B cell (primary cell): ENCODE data around the gene SLC6A2. TPM values are rescaled to one million over a fixed set of nuclear protein-coding genes. Genes with fewer than 3 reads are reported as not detected.

Source experiments
- ATAC-seq: fragments of 200-7000 bp; cut with Tn5 transposase; one replicate; pipeline ENCODE4 v1.10.0; 2021; ENCODE audit warnings: low read depth, mild to moderate bottlenecking, moderate number of reproducible peaks, moderate library complexity
- CTCF ChIA-PET: fragments of 350-600 bp; sonication (Branson Sonifier 250); formaldehyde crosslinking; loops from one replicate; lab custom pipeline; 2021; ENCODE audit warnings: antibody characterized with exemption, inconsistent platforms; lab: Charles Lee
- POLR2A ChIA-PET: fragments of 350-600 bp; sonication (Branson Sonifier 250); formaldehyde crosslinking; loops from one replicate; lab custom pipeline; 2021; ENCODE audit warnings: antibody characterized with exemption; lab: Charles Lee
- DNase-seq: peaks from one replicate; pipeline ENCODE4 v3.0.0; 2013
- H2AFZ ChIP-seq: 2 replicates; pipeline ENCODE4 v1.6.1; 2012; ENCODE audit warnings: mild to moderate bottlenecking, low read depth, low read length; ENCODE audit not compliant: insufficient read depth, poor library complexity, severe bottlenecking
- H3K27ac ChIP-seq, 2 donors: 1 replicate in 1 of 2; 2 replicates in 1 of 2; pipeline ENCODE4 v1.5.1; 2012 to 2013; ENCODE audit warnings: low read length in 2 of 2, mild to moderate bottlenecking in 2 of 2, moderate library complexity in 1 of 2
- H3K27me3 ChIP-seq, 4 experiments: fragments of 200-600 bp in 1 of 4; sonication (generic) in 1 of 4; replicated peaks in 1 of 4; 1 replicate in 2 of 4; 2 replicates in 2 of 4; pipeline versions ENCODE4 v1.6.1 to v1.7.0; 2013 to 2016; ENCODE audit warnings: low read length in 3 of 4, mild to moderate bottlenecking in 2 of 4, mixed read lengths in 1 of 4, moderate library complexity in 1 of 4; ENCODE audit not compliant: insufficient read depth in 4 of 4, control insufficient read depth in 3 of 4; ENCODE audit errors: control extremely low read depth in 1 of 4
- H3K36me3 ChIP-seq, 2 experiments: replicated peaks in 1 of 2; 1 replicate in 1 of 2; 2 replicates in 1 of 2; pipeline versions ENCODE4 v1.6.1 to v1.7.1; 2013; ENCODE audit warnings: low read length in 1 of 2; ENCODE audit not compliant: insufficient read depth in 2 of 2, control insufficient read depth in 1 of 2; ENCODE audit errors: control extremely low read depth in 1 of 2, extremely low read depth in 1 of 2
- H3K4me1 ChIP-seq, 2 donors: fragments of 200-600 bp in 1 of 2; sonication (generic) in 1 of 2; 1 replicate in 1 of 2; 2 replicates in 1 of 2; pipeline versions ENCODE4 v1.5.1 to v1.6.1; 2013 to 2017; ENCODE audit warnings: low read length in 2 of 2; ENCODE audit not compliant: control insufficient read depth in 2 of 2, insufficient read depth in 2 of 2
- H3K4me2 ChIP-seq: replicated peaks from 2 replicates; pipeline ENCODE3; 2012; ENCODE audit warnings: mild to moderate bottlenecking, low read depth, low read length; ENCODE audit not compliant: poor library complexity, severe bottlenecking
- H3K4me3 ChIP-seq, 5 experiments: fragments of 200-600 bp in 1 of 5; sonication (generic) in 1 of 5; 1 replicate in 3 of 5; 2 replicates in 2 of 5; pipeline versions ENCODE4 v1.5.1 to v1.7.0; 2011 to 2016; ENCODE audit warnings: low read length in 4 of 5, mild to moderate bottlenecking in 4 of 5, low read depth in 2 of 5, control low read depth in 1 of 5, moderate library complexity in 1 of 5; ENCODE audit not compliant: insufficient read depth in 1 of 5; ENCODE audit errors: control extremely low read depth in 1 of 5, extremely low read depth in 1 of 5
- H3K79me2 ChIP-seq: fragments of 200-600 bp; sonication (generic); one replicate; pipeline ENCODE4 v1.6.0; 2016; ENCODE audit warnings: low read length; ENCODE audit not compliant: control insufficient read depth, insufficient read depth
- H3K9ac ChIP-seq: fragments of 200-600 bp; sonication (generic); 2 replicates; pipeline ENCODE4 v1.6.1; 2017; ENCODE audit warnings: mild to moderate bottlenecking, low read length, moderate library complexity
- H3K9me3 ChIP-seq, 3 donors: one replicate each; pipeline versions ENCODE4 v1.6.1 to v1.7.1; 2013; ENCODE audit warnings: low read length in 2 of 3; ENCODE audit not compliant: control insufficient read depth in 2 of 3, insufficient read depth in 1 of 3; ENCODE audit errors: control extremely low read depth in 1 of 3
- H4K20me1 ChIP-seq: 2 replicates; pipeline ENCODE4 v1.6.0; 2012; ENCODE audit warnings: mild to moderate bottlenecking, low read length; ENCODE audit not compliant: insufficient read depth, control insufficient read depth, poor library complexity, severe bottlenecking
- H3K27ac Mint-ChIP-seq: one replicate; pipeline ENCODE4 v1.8.0; 2021; ENCODE audit warnings: mixed read lengths
- H3K27me3 Mint-ChIP-seq: one replicate; pipeline ENCODE4 v1.8.0; 2021; ENCODE audit warnings: mixed read lengths
- H3K4me1 Mint-ChIP-seq: one replicate; pipeline ENCODE4 v1.8.0; 2021; ENCODE audit warnings: mixed read lengths
- H3K4me3 Mint-ChIP-seq: one replicate; pipeline ENCODE4 v1.8.0; 2021; ENCODE audit warnings: mixed read lengths
- H3K9me3 Mint-ChIP-seq: one replicate; pipeline ENCODE4 v1.8.0; 2022; ENCODE audit warnings: mixed read lengths; ENCODE audit not compliant: insufficient read depth
- EZH2 ChIP-seq: IDR thresholded peaks from 2 replicates; pipeline ENCODE4 v1.6.1; 2012; ENCODE audit warnings: borderline replicate concordance, low read depth, mild to moderate bottlenecking, moderate library complexity, low read length; ENCODE audit not compliant: insufficient read depth, poor library complexity, severe bottlenecking
- WGBS: methylation state at CpG from one replicate; pipeline ENCODE4 v1.1.5; 2013; ENCODE audit warnings: missing lambda C conversion rate; ENCODE audit not compliant: insufficient coverage; 5-methylcytosine and 5-hydroxymethylcytosine counted together
- intact Hi-C: fragments of 100-400 bp; cut with micrococcal nuclease; formaldehyde crosslinking; loops from one replicate; pipeline ENCODE4 v1.10.0; 2022
- polyA plus RNA-seq: library from polyadenylated mRNA; depleted of rRNA; stranded (reverse); fragments of >200 nt; gene quantifications from 2 replicates; pipeline ENCODE4 v1.2.3, GENCODE V29; 2012
- total RNA-seq, 2 donors: library from RNA; stranded (reverse); fragments of 120-200 nt in 1 of 2; gene quantifications; 1 replicate in 1 of 2; 2 replicates in 1 of 2; pipeline versions ENCODE4 v1.2.3 to v1.2.4, GENCODE V29; 2013 to 2022
- TF ChIP-seq, protein P1 (sequence below): fragments of 200-600 bp; IDR thresholded peaks from one replicate; pipeline ENCODE4 v1.8.0; 2022; ENCODE audit warnings: antibody characterized with exemption, mild to moderate bottlenecking

The SLC6A2 gene
- total and polyA plus RNA-seq, 2 donors (not counting 1 experiment from before 2014, with no cell fraction given), result not detected

DNA sequence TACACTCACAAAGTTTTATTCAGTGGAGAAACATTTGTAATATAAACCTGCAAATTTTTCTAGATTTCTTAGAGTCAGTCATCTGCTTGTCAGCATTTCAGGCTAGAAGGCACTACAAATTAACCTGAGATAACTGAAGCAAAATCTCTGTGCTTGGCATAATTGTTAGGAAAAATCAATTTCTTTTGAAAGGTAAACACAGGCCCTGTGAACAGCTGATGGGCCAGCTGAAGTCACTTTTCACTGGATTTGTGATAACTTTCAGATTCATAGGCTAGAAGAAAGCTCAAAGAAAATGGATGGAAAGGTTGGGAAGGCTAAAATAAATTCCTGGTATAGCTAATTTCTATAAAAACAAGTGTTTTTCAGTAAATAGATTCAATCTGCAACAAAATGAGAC is 34.0 kb upstream of the SLC6A2 start:
- Mint-ChIP-seq H3K9me3 (peaks cover 4% of the 10 kb centered on the region), H3K4me3 (no peak overlapping the region), H3K27me3 (peaks cover 5% of the 10 kb centered on the region), H3K27ac (no peak overlapping the region), H3K4me1 (no peaks in the 10 kb centered on the region)
- TF ChIP-seq, protein P1, sequence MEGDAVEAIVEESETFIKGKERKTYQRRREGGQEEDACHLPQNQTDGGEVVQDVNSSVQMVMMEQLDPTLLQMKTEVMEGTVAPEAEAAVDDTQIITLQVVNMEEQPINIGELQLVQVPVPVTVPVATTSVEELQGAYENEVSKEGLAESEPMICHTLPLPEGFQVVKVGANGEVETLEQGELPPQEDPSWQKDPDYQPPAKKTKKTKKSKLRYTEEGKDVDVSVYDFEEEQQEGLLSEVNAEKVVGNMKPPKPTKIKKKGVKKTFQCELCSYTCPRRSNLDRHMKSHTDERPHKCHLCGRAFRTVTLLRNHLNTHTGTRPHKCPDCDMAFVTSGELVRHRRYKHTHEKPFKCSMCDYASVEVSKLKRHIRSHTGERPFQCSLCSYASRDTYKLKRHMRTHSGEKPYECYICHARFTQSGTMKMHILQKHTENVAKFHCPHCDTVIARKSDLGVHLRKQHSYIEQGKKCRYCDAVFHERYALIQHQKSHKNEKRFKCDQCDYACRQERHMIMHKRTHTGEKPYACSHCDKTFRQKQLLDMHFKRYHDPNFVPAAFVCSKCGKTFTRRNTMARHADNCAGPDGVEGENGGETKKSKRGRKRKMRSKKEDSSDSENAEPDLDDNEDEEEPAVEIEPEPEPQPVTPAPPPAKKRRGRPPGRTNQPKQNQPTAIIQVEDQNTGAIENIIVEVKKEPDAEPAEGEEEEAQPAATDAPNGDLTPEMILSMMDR, result no peak
- TF ChIP-seq EZH2, result no peak
- no peak overlapping the region for H3K9ac ChIP-seq
- H3K27ac ChIP-seq, result no peak overlapping the region
- ChIA-PET POLR2A (no interaction called here), CTCF (no interaction called here)
- H3K4me1 ChIP-seq, result no peaks in the 10 kb centered on the region
- H3K36me3 ChIP-seq, result no peaks in the 10 kb centered on the region
- no peak overlapping the region for H3K4me3 ChIP-seq
- H3K9me3 ChIP-seq, result no peaks in the 10 kb centered on the region
- no peak overlapping the region for H2AFZ ChIP-seq
- H3K27me3 ChIP-seq, result no peaks in the 10 kb centered on the region
- DNase-seq, result no peak
- H3K79me2 ChIP-seq, result no peaks in the 10 kb centered on the region
- ATAC-seq, result no peak
- H4K20me1 ChIP-seq, result no peaks in the 10 kb centered on the region
- no peak overlapping the region for H3K4me2 ChIP-seq
- intact Hi-C loops, result no loop called here

DNA sequence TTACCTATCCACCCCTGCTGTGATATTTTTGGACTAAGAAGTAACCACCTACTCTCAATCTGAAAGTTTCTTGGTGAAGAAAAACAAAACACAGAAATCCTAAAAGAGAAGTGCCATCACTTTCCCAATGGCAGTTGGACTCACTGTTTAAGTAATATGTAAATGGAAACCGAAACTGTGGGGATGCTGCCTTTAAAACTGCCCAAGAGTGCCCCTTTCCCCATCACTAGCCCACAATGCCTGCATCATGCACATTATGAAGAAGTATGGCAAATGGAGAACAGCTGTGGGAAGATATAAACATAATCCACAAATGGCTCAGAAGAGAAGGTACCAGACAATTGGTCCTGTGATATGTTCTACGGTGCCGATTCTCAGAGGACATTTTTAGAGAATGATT is 33.5 kb upstream of the SLC6A2 start:
- no peak overlapping the region for H3K4me2 ChIP-seq
- no peaks in the 10 kb centered on the region for H3K36me3 ChIP-seq
- WGBS, result no CpG with 5 or more reads among the region's 3 CpGs
- no peak overlapping the region for H3K4me3 ChIP-seq
- intact Hi-C loops, result no loop called here
- H3K9ac ChIP-seq, result no peak overlapping the region
- H3K27me3 Mint-ChIP-seq, result peaks cover 3% of the 10 kb centered on the region
- ATAC-seq, result no peak
- H3K27ac ChIP-seq, result no peak overlapping the region
- no peak overlapping the region for H3K27ac Mint-ChIP-seq
- no peaks in the 10 kb centered on the region for H3K4me1 Mint-ChIP-seq
- H4K20me1 ChIP-seq, result no peaks in the 10 kb centered on the region
- H2AFZ ChIP-seq, result no peak overlapping the region
- H3K79me2 ChIP-seq, result no peaks in the 10 kb centered on the region
- ChIA-PET POLR2A (no interaction called here), CTCF (no interaction called here)
- peaks cover 4% of the 10 kb centered on the region for H3K9me3 Mint-ChIP-seq
- no peaks in the 10 kb centered on the region for H3K27me3 ChIP-seq
- H3K9me3 ChIP-seq, result no peaks in the 10 kb centered on the region
- H3K4me3 Mint-ChIP-seq, result no peak overlapping the region
- no peaks in the 10 kb centered on the region for H3K4me1 ChIP-seq
- no peak for DNase-seq
- TF ChIP-seq EZH2, result no peak
- TF ChIP-seq, protein P1, result no peak
